ENCODE measurements around the gene PHLPP2.

DNA sequence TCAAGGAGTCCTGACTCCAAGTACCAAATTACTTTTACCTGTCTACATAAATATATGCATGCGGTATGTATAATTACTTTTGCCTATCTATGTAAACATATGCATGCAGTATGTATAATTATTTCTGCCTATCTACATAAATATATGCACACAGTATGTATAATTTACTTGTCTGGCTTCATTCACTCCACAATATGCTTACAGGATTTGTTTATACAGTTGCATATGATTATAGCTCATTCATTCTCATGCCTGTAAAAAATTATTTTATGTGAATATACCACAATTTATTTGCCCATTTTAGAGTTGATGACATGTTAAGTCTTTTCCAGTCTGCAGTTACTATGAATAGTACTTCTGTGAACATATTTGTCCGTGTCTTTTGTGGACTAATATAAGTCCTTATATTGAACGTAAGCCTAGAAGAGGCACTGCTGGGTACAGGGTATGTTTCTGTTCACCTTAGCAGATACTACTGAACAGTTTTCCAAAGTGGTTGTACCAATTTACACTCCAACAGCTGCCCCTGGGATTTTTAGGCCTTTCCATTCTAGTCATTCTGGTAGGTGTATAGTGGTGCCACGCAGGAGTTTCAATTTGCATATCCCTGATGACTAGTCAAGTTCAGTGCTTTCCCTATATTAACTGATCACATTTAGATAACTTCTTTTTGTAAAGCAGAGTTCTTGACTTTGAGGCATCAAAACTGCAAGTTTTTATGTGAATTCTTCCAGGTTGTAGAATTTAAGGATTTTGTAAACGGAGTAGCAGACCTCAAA lies 51.5 kb downstream of the PHLPP2 start:
- no peak for TF ChIP-seq SIN3A (IDR thresholded peaks at IDR 0.05; ENCODE audit: borderline replicate concordance, insufficient read depth, low read depth, low read length)
- TF ChIP-seq, protein P1, sequence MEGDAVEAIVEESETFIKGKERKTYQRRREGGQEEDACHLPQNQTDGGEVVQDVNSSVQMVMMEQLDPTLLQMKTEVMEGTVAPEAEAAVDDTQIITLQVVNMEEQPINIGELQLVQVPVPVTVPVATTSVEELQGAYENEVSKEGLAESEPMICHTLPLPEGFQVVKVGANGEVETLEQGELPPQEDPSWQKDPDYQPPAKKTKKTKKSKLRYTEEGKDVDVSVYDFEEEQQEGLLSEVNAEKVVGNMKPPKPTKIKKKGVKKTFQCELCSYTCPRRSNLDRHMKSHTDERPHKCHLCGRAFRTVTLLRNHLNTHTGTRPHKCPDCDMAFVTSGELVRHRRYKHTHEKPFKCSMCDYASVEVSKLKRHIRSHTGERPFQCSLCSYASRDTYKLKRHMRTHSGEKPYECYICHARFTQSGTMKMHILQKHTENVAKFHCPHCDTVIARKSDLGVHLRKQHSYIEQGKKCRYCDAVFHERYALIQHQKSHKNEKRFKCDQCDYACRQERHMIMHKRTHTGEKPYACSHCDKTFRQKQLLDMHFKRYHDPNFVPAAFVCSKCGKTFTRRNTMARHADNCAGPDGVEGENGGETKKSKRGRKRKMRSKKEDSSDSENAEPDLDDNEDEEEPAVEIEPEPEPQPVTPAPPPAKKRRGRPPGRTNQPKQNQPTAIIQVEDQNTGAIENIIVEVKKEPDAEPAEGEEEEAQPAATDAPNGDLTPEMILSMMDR (IDR thresholded peaks at IDR 0.05) = no peak

Measured in Panc1 (cell line).